A549 (cell line): Measurements from ENCODE around the gene MACC1. TPM values are rescaled to one million over a fixed set of nuclear protein-coding genes. Genes with fewer than 3 reads are reported as not detected.

Experiments
- ATAC-seq, 2 experiments: fragments of 200-7000 bp in 1 of 2; fragments of >200 bp in 1 of 2; cut with Nextera tagmentation in 1 of 2; cut with Tn5 transposase in 1 of 2; 3 replicates each; pipeline versions ENCODE4 v1.8.0 to v1.9.1; 2018 to 2020; ENCODE audit warnings: mild to moderate bottlenecking in 1 of 2, moderate library complexity in 1 of 2
- CTCF ChIA-PET: fragments of 300-600 bp; sonication (Branson Sonifier 250); formaldehyde crosslinking; extraction: SDS; loops from one replicate; lab custom pipeline; 2021; ENCODE audit warnings: antibody characterized with exemption, inconsistent platforms; lab: Yijun Ruan, JAX
- POLR2A ChIA-PET: fragments of 350-600 bp; formaldehyde crosslinking; extraction: SDS; loops from one replicate; lab custom pipeline; 2021; ENCODE audit warnings: antibody characterized with exemption, inconsistent platforms; lab: Yijun Ruan, JAX
- DNase-seq, 2 experiments: peaks; one replicate each; pipeline versions ENCODE4 v3.0.0 to v3.0.0-alpha.2; 2011 to 2016; ENCODE audit warnings: low read depth in 1 of 2, low spot score in 1 of 2
- FAIRE-seq: peaks from 2 replicates; lab custom pipeline; 2011; peaks lifted over from hg19 to GRCh38; lab: Jason Lieb, UNC
- H3K27ac ChIP-seq, 2 experiments: fragments of >200 bp; sonication (Bioruptor Twin); formaldehyde crosslinking; 3 replicates each; pipeline ENCODE4 v1.5.1; 2016 to 2017
- H3K4me1 ChIP-seq: fragments of >200 bp; sonication (Bioruptor Twin); formaldehyde crosslinking; 3 replicates; pipeline ENCODE4 v1.6.1; 2016
- H3K4me2 ChIP-seq: fragments of >200 bp; sonication (Bioruptor Twin); formaldehyde crosslinking; 3 replicates; pipeline ENCODE4 v1.6.1; 2016
- H3K4me3 ChIP-seq: fragments of >200 bp; sonication (Bioruptor Twin); formaldehyde crosslinking; 3 replicates; pipeline ENCODE4 v1.5.1; 2016
- H3K9me3 ChIP-seq: fragments of >200 bp; sonication (Bioruptor Twin); formaldehyde crosslinking; 3 replicates; pipeline ENCODE4 v1.6.1; 2016
- BCL3 ChIP-seq: fragments of >200 bp; sonication (Bioruptor Twin); formaldehyde crosslinking; IDR thresholded peaks from 3 replicates; pipeline ENCODE4 v1.6.1; 2016
- CEBPB ChIP-seq, 2 experiments: fragments of >200 bp in 1 of 2; sonication (Bioruptor Twin) in 1 of 2; formaldehyde crosslinking in 1 of 2; IDR thresholded peaks; 2 replicates each; pipeline ENCODE4 v1.6.1; 2012 to 2016
- CHD4 ChIP-seq: fragments of 200-600 bp; sonication (generic); IDR thresholded peaks from 2 replicates; pipeline ENCODE4 v1.6.1; 2016; ENCODE audit warnings: antibody characterized with exemption, mild to moderate bottlenecking, borderline replicate concordance
- EHMT2 ChIP-seq: fragments of 200-600 bp; sonication (generic); IDR thresholded peaks from 2 replicates; pipeline ENCODE4 v1.6.1; 2016; ENCODE audit warnings: antibody characterized with exemption, low read depth, mild to moderate bottlenecking, moderate library complexity
- FOSB ChIP-seq: fragments of 250-450 bp; sonication (Bioruptor Pico); IDR thresholded peaks from 2 replicates; pipeline ENCODE4 v1.5.0; 2020; ENCODE audit warnings: mild to moderate bottlenecking, moderate library complexity
- FOSL2 ChIP-seq, 2 experiments: fragments of 450-650 bp in 1 of 2; fragments of >200 bp in 1 of 2; sonication (Bioruptor Twin) in 1 of 2; formaldehyde crosslinking; IDR thresholded peaks; 2 replicates each; pipeline versions ENCODE4 v1.5.0 to v1.6.1; 2016 to 2020; ENCODE audit warnings: mild to moderate bottlenecking in 1 of 2, moderate library complexity in 1 of 2
- HES2 ChIP-seq: fragments of >200 bp; sonication (Bioruptor Twin); formaldehyde crosslinking; IDR thresholded peaks from 2 replicates; pipeline ENCODE4 v1.6.1; 2016
- HOXB5 ChIP-seq: fragments of 250-450 bp; sonication (Bioruptor Pico); IDR thresholded peaks from 2 replicates; pipeline ENCODE4 v1.5.0; 2020; ENCODE audit warnings: mild to moderate bottlenecking, moderate library complexity
- JUN ChIP-seq, 2 experiments: fragments of >200 bp; sonication (Bioruptor Twin); formaldehyde crosslinking; IDR thresholded peaks; 2 replicates in 1 of 2; 3 replicates in 1 of 2; pipeline ENCODE4 v1.6.1; 2016 to 2017
- KDM5A ChIP-seq: fragments of 200-600 bp; sonication (generic); IDR thresholded peaks from 2 replicates; pipeline ENCODE4 v1.6.1; 2016; ENCODE audit warnings: antibody characterized with exemption, mild to moderate bottlenecking
- MAFK ChIP-seq: fragments of 450-650 bp; IDR thresholded peaks from 2 replicates; pipeline ENCODE4 v1.6.1; 2014; ENCODE audit not compliant: partially characterized antibody
- MAX ChIP-seq: IDR thresholded peaks from 2 replicates; pipeline ENCODE4 v1.6.1; 2012
- POLR2A ChIP-seq: IDR thresholded peaks from 2 replicates; pipeline ENCODE4 v1.6.1; 2012; ENCODE audit warnings: mild to moderate bottlenecking, low read length
- POLR2AphosphoS2 ChIP-seq: conservative IDR thresholded peaks from 2 replicates; pipeline ENCODE4 v1.6.1; 2012; ENCODE audit warnings: low read length, improper control_type of control experiment, inconsistent platforms
- RCOR1 ChIP-seq: fragments of 150-350 bp; IDR thresholded peaks from 2 replicates; pipeline ENCODE4 v1.6.1; 2014; ENCODE audit warnings: antibody characterized with exemption, low read length, low read depth
- SMC3 ChIP-seq: fragments of >200 bp; sonication (Bioruptor Twin); formaldehyde crosslinking; IDR thresholded peaks from 3 replicates; pipeline ENCODE4 v1.6.1; 2018; ENCODE audit warnings: inconsistent platforms
- SREBF2 ChIP-seq: fragments of 450-650 bp; IDR thresholded peaks from 2 replicates; pipeline ENCODE4 v1.6.1; 2014; ENCODE audit warnings: mild to moderate bottlenecking, moderate library complexity
- TFCP2L1 ChIP-seq: fragments of 250-450 bp; sonication (Bioruptor Pico); IDR thresholded peaks from 2 replicates; pipeline ENCODE4 v1.5.0; 2021; ENCODE audit warnings: mild to moderate bottlenecking
- WGBS: methylation state at CpG from one replicate; pipeline ENCODE4 v1.1.6; 2017; ENCODE audit errors: missing lambda C conversion rate; 5-methylcytosine and 5-hydroxymethylcytosine counted together
- polyA plus RNA-seq, 4 experiments: library from polyadenylated mRNA; depleted of rRNA in 3 of 4; stranded (reverse); fragments of >200 nt; fragmentation: RNase III in 1 of 4; extraction: RNeasy Plus Mini Kit Qiagen cat#74134 plus additional on column Dnase treatment in 1 of 4; gene quantifications; 2 replicates in 3 of 4; 3 replicates in 1 of 4; pipeline ENCODE4 v1.2.3, GENCODE V29; 2011 to 2017

Gene MACC1
- polyA plus RNA-seq, 2 of the 4 experiments (the other 2 are of a cell fraction) = 0.01 TPM; not detected in 1

- H3K27ac ChIP-seq = no peak overlapping the region
- ChIA-PET POLR2A (no interaction called here), CTCF (interaction anchor here (1.3 kb wide), 1 partner anchor 22 kb away, joined by 3 read pairs; no protein-coding TSS in a partner anchor)
- no peak for FAIRE-seq
- H3K4me1 ChIP-seq = no peaks in the 10 kb centered on the region
- no peaks in the 10 kb centered on the region for H3K9me3 ChIP-seq
- 68% methylated on average over 3 of the region's 3 CpGs for WGBS
- DNase-seq = no peak
- TF ChIP-seq MAX = no peak
- H3K4me3 ChIP-seq = no peak overlapping the region
- no peak for ATAC-seq
- H3K4me2 ChIP-seq = no peak overlapping the region
These were observed 24.2 kb upstream of the MACC1 start for GRCh38 chr7:20241194-20241910.

GRCh38 chr7:20240080-20240926 lies 23.1 kb upstream of the MACC1 start:
- Histone ChIP-seq H3K4me3 (no peak overlapping the region), H3K4me1 (no peaks in the 10 kb centered on the region), H3K27ac (no peak overlapping the region), H3K9me3 (no peaks in the 10 kb centered on the region), H3K4me2 (no peak overlapping the region)
- DNase-seq (no peak), FAIRE-seq (no peak), ATAC-seq (no peak)
- TF ChIP-seq TFCP2L1 (CRISPR knock-in tag) = no peak
- no peak for TF ChIP-seq EHMT2
- TF ChIP-seq BCL3 = no peak
- no peak for TF ChIP-seq HOXB5
- no peak for TF ChIP-seq MAX
- TF ChIP-seq POLR2AphosphoS2 = no peak
- TF ChIP-seq KDM5A = no peak
- no peak for TF ChIP-seq FOSB (CRISPR knock-in tag)
- no peak for TF ChIP-seq FOSL2 (IDR thresholded peaks at IDR 0.05)
- no peak for TF ChIP-seq FOSL2 (CRISPR knock-in tag; IDR thresholded peaks at IDR 0.05)
- no peak for TF ChIP-seq RCOR1
- no peak for TF ChIP-seq MAFK
- TF ChIP-seq CEBPB (IDR thresholded peaks at IDR 0.05) = no peak
- TF ChIP-seq HES2 = no peak
- CTCF ChIA-PET = interaction anchor here (1.3 kb wide), 1 partner anchor 21 kb away, joined by 3 read pairs; no protein-coding TSS in a partner anchor
- 59% methylated on average over 9 of the region's 9 CpGs for whole genome bisulfite sequencing
- POLR2A ChIA-PET = no interaction called here

- CTCF ChIA-PET = no interaction called here
- POLR2A ChIA-PET = no interaction called here
- ATAC-seq = no peak
These were observed 21.7 kb upstream of the MACC1 start for GRCh38 chr7:20238754-20239324.

More at GRCh38 chr7:20238754-20239324, 21.7 kb upstream of the MACC1 start:
- no peak overlapping the region for H3K27ac ChIP-seq
- H3K4me2 ChIP-seq = no peak overlapping the region
- no peak overlapping the region for H3K4me3 ChIP-seq
- no peaks in the 10 kb centered on the region for H3K9me3 ChIP-seq
- no peak for FAIRE-seq
- WGBS = 70% methylated on average over 7 of the region's 7 CpGs
- TF ChIP-seq POLR2A (no peak), SREBF2 (no peak), MAX (no peak), CHD4 (no peak), JUN (IDR thresholded peaks at IDR 0.05) (no peak), SMC3 (no peak)
- no peaks in the 10 kb centered on the region for H3K4me1 ChIP-seq
- no peak for DNase-seq
